Body of pancreas (tissue), 4 donors: Measurements from ENCODE around the gene C4orf50.

Experiments used
- POLR2A ChIP-seq, 3 donors: fragments of 450-650 bp; IDR thresholded peaks; one replicate each; pipeline ENCODE4 v1.6.1; 2016; ENCODE audit warnings: antibody characterized with exemption in 3 of 3, mild to moderate bottlenecking in 2 of 3
- TF ChIP-seq, protein P1 (sequence below), 7 experiments: fragments of 450-650 bp in 4 of 7; fragments of 200-600 bp in 3 of 7; sonication (generic) in 3 of 7; IDR thresholded peaks; one replicate each; pipeline ENCODE4 v1.5.1; 2016 to 2019; ENCODE audit warnings: antibody characterized with exemption in 7 of 7

DNA sequence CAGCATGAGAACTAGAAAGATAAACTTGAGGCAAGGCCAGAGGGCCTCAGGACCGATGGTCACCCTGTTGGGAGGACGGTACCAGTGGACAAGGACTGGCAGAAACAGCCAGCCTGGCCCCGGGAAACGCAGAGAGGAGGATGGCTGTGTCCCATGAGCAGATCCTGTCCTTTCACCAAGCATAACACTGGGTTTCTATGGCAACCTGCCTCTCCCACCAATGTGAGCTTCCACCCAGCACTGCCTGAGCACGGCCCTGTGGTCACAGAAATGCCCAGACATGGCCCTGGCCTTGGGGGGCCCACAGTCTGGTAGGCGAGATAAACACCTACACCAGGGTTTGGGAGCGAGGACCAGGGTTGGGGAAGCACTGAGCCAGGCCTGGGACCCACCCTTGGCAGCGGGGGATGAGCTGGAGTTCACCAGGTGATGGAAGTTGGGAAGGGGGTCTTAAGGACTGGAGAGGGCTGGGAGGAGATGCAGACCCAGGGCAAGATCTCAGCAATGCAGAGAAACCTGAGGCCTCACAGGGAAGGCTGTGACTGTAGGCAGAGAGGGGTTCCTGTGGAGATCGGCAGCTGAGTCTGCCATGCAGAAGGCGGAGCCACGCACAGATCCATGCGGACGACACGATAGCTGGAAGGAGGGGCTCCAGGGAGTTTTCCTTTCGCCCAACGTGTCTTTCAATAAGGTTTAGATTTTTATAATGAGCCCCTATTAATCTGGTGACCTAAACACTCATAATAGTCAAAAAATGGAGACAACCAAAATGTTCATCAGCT, 92.6 kb downstream of the C4orf50 start:
- TF ChIP-seq, protein P1, sequence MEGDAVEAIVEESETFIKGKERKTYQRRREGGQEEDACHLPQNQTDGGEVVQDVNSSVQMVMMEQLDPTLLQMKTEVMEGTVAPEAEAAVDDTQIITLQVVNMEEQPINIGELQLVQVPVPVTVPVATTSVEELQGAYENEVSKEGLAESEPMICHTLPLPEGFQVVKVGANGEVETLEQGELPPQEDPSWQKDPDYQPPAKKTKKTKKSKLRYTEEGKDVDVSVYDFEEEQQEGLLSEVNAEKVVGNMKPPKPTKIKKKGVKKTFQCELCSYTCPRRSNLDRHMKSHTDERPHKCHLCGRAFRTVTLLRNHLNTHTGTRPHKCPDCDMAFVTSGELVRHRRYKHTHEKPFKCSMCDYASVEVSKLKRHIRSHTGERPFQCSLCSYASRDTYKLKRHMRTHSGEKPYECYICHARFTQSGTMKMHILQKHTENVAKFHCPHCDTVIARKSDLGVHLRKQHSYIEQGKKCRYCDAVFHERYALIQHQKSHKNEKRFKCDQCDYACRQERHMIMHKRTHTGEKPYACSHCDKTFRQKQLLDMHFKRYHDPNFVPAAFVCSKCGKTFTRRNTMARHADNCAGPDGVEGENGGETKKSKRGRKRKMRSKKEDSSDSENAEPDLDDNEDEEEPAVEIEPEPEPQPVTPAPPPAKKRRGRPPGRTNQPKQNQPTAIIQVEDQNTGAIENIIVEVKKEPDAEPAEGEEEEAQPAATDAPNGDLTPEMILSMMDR (IDR thresholded peaks at IDR 0.05) = no peak
- no peak for TF ChIP-seq POLR2A (IDR thresholded peaks at IDR 0.05)
